H9 (cell line): ENCODE measurements around the gene PKD1. TPM values are rescaled to one million over a fixed set of nuclear protein-coding genes. Genes with fewer than 3 reads are reported as not detected.

Experiments used
- DNase-seq: peaks from one replicate; pipeline ENCODE4 v3.0.0-alpha.2; 2017
- H2AFZ ChIP-seq: one replicate; pipeline ENCODE4 v1.6.1; 2013; ENCODE audit warnings: mild to moderate bottlenecking, low read length, control low read depth, moderate library complexity
- H2AK5ac ChIP-seq: 2 replicates; pipeline ENCODE4 v1.6.1; 2013; ENCODE audit warnings: low read length, control low read depth, mixed read lengths; ENCODE audit not compliant: insufficient read length
- H2BK120ac ChIP-seq: one replicate; pipeline ENCODE4 v1.6.1; 2013; ENCODE audit warnings: low read depth, mild to moderate bottlenecking, low read length, control low read depth, inconsistent platforms; ENCODE audit not compliant: poor library complexity, severe bottlenecking
- H2BK12ac ChIP-seq: 2 replicates; pipeline ENCODE4 v1.6.1; 2013; ENCODE audit warnings: low read length, control low read depth, mixed read lengths, low read depth; ENCODE audit not compliant: insufficient read length
- H2BK15ac ChIP-seq: 2 replicates; pipeline ENCODE4 v1.6.1; 2013; ENCODE audit warnings: low read depth, low read length, control low read depth
- H2BK20ac ChIP-seq: one replicate; pipeline ENCODE4 v1.6.1; 2013; ENCODE audit warnings: low read depth, mild to moderate bottlenecking, low read length, control low read depth, inconsistent platforms; ENCODE audit not compliant: poor library complexity, severe bottlenecking
- H2BK5ac ChIP-seq: 2 replicates; pipeline ENCODE4 v1.6.1; 2013; ENCODE audit warnings: low read length, control low read depth, mixed read lengths; ENCODE audit not compliant: insufficient read length
- H3K14ac ChIP-seq: 2 replicates; pipeline ENCODE4 v1.6.1; 2013; ENCODE audit warnings: low read length, control low read depth; ENCODE audit not compliant: insufficient read depth
- H3K18ac ChIP-seq: 2 replicates; pipeline ENCODE4 v1.6.1; 2013; ENCODE audit warnings: low read depth, mild to moderate bottlenecking, mixed read lengths, low read length, control low read depth; ENCODE audit not compliant: insufficient read length
- H3K23ac ChIP-seq: 2 replicates; pipeline ENCODE4 v1.6.1; 2013; ENCODE audit warnings: low read length, control low read depth, mixed read lengths, low read depth; ENCODE audit not compliant: insufficient read length
- H3K23me2 ChIP-seq: 2 replicates; pipeline ENCODE4 v1.6.1; 2013; ENCODE audit warnings: low read depth, mild to moderate bottlenecking, mixed read lengths, low read length, control low read depth; ENCODE audit not compliant: insufficient read length, poor library complexity, severe bottlenecking
- H3K27ac ChIP-seq: 2 replicates; pipeline ENCODE4 v1.5.1; 2013; ENCODE audit warnings: low read length, control low read depth, mixed read lengths, low read depth; ENCODE audit not compliant: insufficient read length
- H3K27me3 ChIP-seq: 2 replicates; pipeline ENCODE4 v1.6.1; 2013; ENCODE audit warnings: low read length, control low read depth, inconsistent platforms; ENCODE audit not compliant: insufficient read depth
- H3K4ac ChIP-seq: 2 replicates; pipeline ENCODE4 v1.6.1; 2013; ENCODE audit warnings: low read depth, mild to moderate bottlenecking, control low read depth, inconsistent platforms, low read length, moderate library complexity
- H3K4me1 ChIP-seq: 2 replicates; pipeline ENCODE4 v1.6.1; 2013; ENCODE audit warnings: low read length, control low read depth, inconsistent platforms; ENCODE audit not compliant: insufficient read depth
- H3K4me2 ChIP-seq: 2 replicates; pipeline ENCODE4 v1.6.1; 2013; ENCODE audit warnings: low read length, control low read depth, mixed read lengths; ENCODE audit not compliant: insufficient read length, insufficient read depth
- H3K56ac ChIP-seq: 2 replicates; pipeline ENCODE4 v1.6.1; 2013; ENCODE audit warnings: low read depth, mild to moderate bottlenecking, mixed read lengths, low read length, control low read depth; ENCODE audit not compliant: insufficient read length
- H3K79me1 ChIP-seq: 2 replicates; pipeline ENCODE4 v1.6.1; 2013; ENCODE audit warnings: low read depth, mild to moderate bottlenecking, moderate library complexity, low read length, control low read depth, inconsistent platforms; ENCODE audit not compliant: insufficient read depth, poor library complexity, severe bottlenecking
- H3K79me2 ChIP-seq: 2 replicates; pipeline ENCODE4 v1.6.1; 2013; ENCODE audit warnings: low read length, control low read depth, inconsistent platforms; ENCODE audit not compliant: insufficient read depth
- H3K9ac ChIP-seq: 2 replicates; pipeline ENCODE4 v1.6.1; 2013; ENCODE audit warnings: low read length, control low read depth, mixed read lengths; ENCODE audit not compliant: insufficient read length; ENCODE audit errors: extremely low read depth
- H3K9me3 ChIP-seq: one replicate; pipeline ENCODE4 v1.6.1; 2013; ENCODE audit warnings: low read depth, low read length, inconsistent platforms; ENCODE audit not compliant: control insufficient read depth
- H3T11ph ChIP-seq: one replicate; pipeline ENCODE4 v1.6.1; 2013; ENCODE audit warnings: mild to moderate bottlenecking, low read length, control low read depth, inconsistent platforms
- H4K20me1 ChIP-seq: one replicate; pipeline ENCODE4 v1.6.1; 2013; ENCODE audit not compliant: control insufficient read depth, insufficient read length, insufficient read depth
- H4K5ac ChIP-seq: 2 replicates; pipeline ENCODE4 v1.6.1; 2013; ENCODE audit warnings: low read depth, mild to moderate bottlenecking, mixed read lengths, low read length, control low read depth; ENCODE audit not compliant: insufficient read length
- H4K8ac ChIP-seq: replicated peaks from 2 replicates; pipeline ENCODE4 v1.6.1; 2013; ENCODE audit warnings: low read length, control low read depth, mixed read lengths, low read depth; ENCODE audit not compliant: insufficient read length
- H4K91ac ChIP-seq: 2 replicates; pipeline ENCODE4 v1.6.1; 2013; ENCODE audit warnings: low read depth, mild to moderate bottlenecking, moderate library complexity, mixed read lengths, low read length, control low read depth; ENCODE audit not compliant: insufficient read length
- H3K27ac Mint-ChIP-seq, 3 experiments: 2 replicates in 2 of 3; 3 replicates in 1 of 3; pipeline ENCODE4 v1.8.0; 2020 to 2021; ENCODE audit warnings: mixed read lengths in 3 of 3, mild to moderate bottlenecking in 1 of 3, moderate library complexity in 1 of 3
- H3K27me3 Mint-ChIP-seq: 2 replicates; pipeline ENCODE4 v1.8.0; 2021; ENCODE audit warnings: low read depth, mild to moderate bottlenecking, moderate library complexity, mixed read lengths
- H3K36me3 Mint-ChIP-seq, 3 experiments: 2 replicates in 2 of 3; 3 replicates in 1 of 3; pipeline ENCODE4 v1.8.0; 2020 to 2021; ENCODE audit warnings: low read depth in 3 of 3, mixed read lengths in 3 of 3; ENCODE audit not compliant: insufficient read depth in 1 of 3
- H3K4me1 Mint-ChIP-seq, 2 experiments: 2 replicates each; pipeline ENCODE4 v1.8.0; 2020; ENCODE audit warnings: mixed read lengths in 2 of 2
- H3K4me3 Mint-ChIP-seq, 2 experiments: 2 replicates in 1 of 2; 3 replicates in 1 of 2; pipeline ENCODE4 v1.8.0; 2020 to 2021; ENCODE audit warnings: mild to moderate bottlenecking in 2 of 2, mixed read lengths in 2 of 2, moderate library complexity in 1 of 2
- H3K9me3 Mint-ChIP-seq, 2 experiments: 2 replicates in 1 of 2; 3 replicates in 1 of 2; pipeline ENCODE4 v1.8.0; 2020; ENCODE audit warnings: mild to moderate bottlenecking in 2 of 2, mixed read lengths in 2 of 2, moderate library complexity in 1 of 2
- WGBS: extraction: QIAGEN DNeasy Blood & Tissue Kit; methylation state at CpG from one replicate; pipeline ENCODE4 v1.1.7; 2013; ENCODE audit warnings: missing lambda C conversion rate, low lambda C conversion rate, mixed read lengths; ENCODE audit not compliant: insufficient read length; ENCODE audit errors: extremely low coverage; 5-methylcytosine and 5-hydroxymethylcytosine counted together
- total RNA-seq: library from RNA; stranded (reverse); gene quantifications from 2 replicates; pipeline ENCODE4 v1.2.1, GENCODE V29; 2021
- TF ChIP-seq, protein P1 (sequence below): fragments of 200-600 bp; sonication (generic); conservative IDR thresholded peaks from 3 replicates; pipeline ENCODE4 v1.8.0; 2021; ENCODE audit warnings: antibody characterized with exemption, mild to moderate bottlenecking

PKD1 gene
- total RNA-seq, 1 experiment from 2014 or later = 88.0 TPM

- H3K79me2 ChIP-seq = peaks cover 10% of the 10 kb centered on the region; the same call in 1 of the 2 replicates
- H3K9me3 Mint-ChIP-seq = no peaks in the 10 kb centered on the region
- no peak overlapping the region for H2BK12ac ChIP-seq
- no peak overlapping the region for H3K18ac ChIP-seq
- no peak overlapping the region for H3K4ac ChIP-seq
- no peaks in the 10 kb centered on the region for H3K27me3 ChIP-seq
- H3K4me3 Mint-ChIP-seq = no peak overlapping the region
- TF ChIP-seq, protein P1, sequence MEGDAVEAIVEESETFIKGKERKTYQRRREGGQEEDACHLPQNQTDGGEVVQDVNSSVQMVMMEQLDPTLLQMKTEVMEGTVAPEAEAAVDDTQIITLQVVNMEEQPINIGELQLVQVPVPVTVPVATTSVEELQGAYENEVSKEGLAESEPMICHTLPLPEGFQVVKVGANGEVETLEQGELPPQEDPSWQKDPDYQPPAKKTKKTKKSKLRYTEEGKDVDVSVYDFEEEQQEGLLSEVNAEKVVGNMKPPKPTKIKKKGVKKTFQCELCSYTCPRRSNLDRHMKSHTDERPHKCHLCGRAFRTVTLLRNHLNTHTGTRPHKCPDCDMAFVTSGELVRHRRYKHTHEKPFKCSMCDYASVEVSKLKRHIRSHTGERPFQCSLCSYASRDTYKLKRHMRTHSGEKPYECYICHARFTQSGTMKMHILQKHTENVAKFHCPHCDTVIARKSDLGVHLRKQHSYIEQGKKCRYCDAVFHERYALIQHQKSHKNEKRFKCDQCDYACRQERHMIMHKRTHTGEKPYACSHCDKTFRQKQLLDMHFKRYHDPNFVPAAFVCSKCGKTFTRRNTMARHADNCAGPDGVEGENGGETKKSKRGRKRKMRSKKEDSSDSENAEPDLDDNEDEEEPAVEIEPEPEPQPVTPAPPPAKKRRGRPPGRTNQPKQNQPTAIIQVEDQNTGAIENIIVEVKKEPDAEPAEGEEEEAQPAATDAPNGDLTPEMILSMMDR = no peak
- no peak overlapping the region for H3K27ac ChIP-seq
- no peaks in the 10 kb centered on the region for H3K23me2 ChIP-seq
- H3T11ph ChIP-seq = no peak overlapping the region
- H2BK5ac ChIP-seq = no peak overlapping the region
- H2BK120ac ChIP-seq = no peak overlapping the region
- DNase-seq = no peak
- no peak overlapping the region; the same call in 1 of the 2 replicates for H2BK15ac ChIP-seq
- no peaks in the 10 kb centered on the region for H3K4me1 ChIP-seq
- no peak overlapping the region for H3K4me2 ChIP-seq
- H3K9me3 ChIP-seq = no peaks in the 10 kb centered on the region
- no peak overlapping the region for H3K9ac ChIP-seq
- H4K8ac ChIP-seq = no peak overlapping the region
- no peak overlapping the region for H3K23ac ChIP-seq
- H3K27me3 Mint-ChIP-seq = no peaks in the 10 kb centered on the region
- H3K14ac ChIP-seq = no peak overlapping the region
- peak overlapping the region; percentile 49 to 85 (median 52); a peak in 3 of 7 replicates for H3K27ac Mint-ChIP-seq
- H2BK20ac ChIP-seq = no peak overlapping the region
- H4K91ac ChIP-seq = no peak overlapping the region
- H3K56ac ChIP-seq = no peak overlapping the region
- H2AFZ ChIP-seq = no peak overlapping the region
- no peak overlapping the region for H2AK5ac ChIP-seq
- no peak overlapping the region for H4K5ac ChIP-seq
- peaks cover 9 to 31% (median 31%) of the 10 kb centered on the region in 3 experiments for H3K36me3 Mint-ChIP-seq
- no peaks in the 10 kb centered on the region for H3K79me1 ChIP-seq
- peaks cover 2% of the 10 kb centered on the region for H4K20me1 ChIP-seq
- no CpG with 5 or more reads among the region's 12 CpGs for WGBS
- H3K4me1 Mint-ChIP-seq = no peaks in the 10 kb centered on the region
These were observed 30.2 kb upstream of the PKD1 start for GRCh38 chr16:2165861-2166260.
